OCI-LY1 (cell line): Measurements from ENCODE around the gene STAT5A.
"Not testable (repeated sequence)": the region's sequence is repeated elsewhere in the genome, so short reads cannot be mapped to it uniquely, and the experiment has no call there.

Experiments
- EZH2 ChIP-seq: fragments of 200-600 bp; sonication (generic), shearing (Covaris generic); IDR thresholded peaks from 2 replicates; pipeline ENCODE4 v1.8.0; 2017; ENCODE audit warnings: borderline replicate concordance, mixed run types, mild to moderate bottlenecking, antibody characterized with exemption, low read length, moderate library complexity, mixed read lengths
- TF ChIP-seq, protein P1 (sequence below): fragments of 200-600 bp; sonication (generic), shearing (Covaris generic); IDR thresholded peaks from 2 replicates; pipeline ENCODE4 v1.5.1; 2017; ENCODE audit warnings: mild to moderate bottlenecking, antibody characterized with exemption, low read length, moderate library complexity, mixed read lengths

- TF ChIP-seq, protein P1, sequence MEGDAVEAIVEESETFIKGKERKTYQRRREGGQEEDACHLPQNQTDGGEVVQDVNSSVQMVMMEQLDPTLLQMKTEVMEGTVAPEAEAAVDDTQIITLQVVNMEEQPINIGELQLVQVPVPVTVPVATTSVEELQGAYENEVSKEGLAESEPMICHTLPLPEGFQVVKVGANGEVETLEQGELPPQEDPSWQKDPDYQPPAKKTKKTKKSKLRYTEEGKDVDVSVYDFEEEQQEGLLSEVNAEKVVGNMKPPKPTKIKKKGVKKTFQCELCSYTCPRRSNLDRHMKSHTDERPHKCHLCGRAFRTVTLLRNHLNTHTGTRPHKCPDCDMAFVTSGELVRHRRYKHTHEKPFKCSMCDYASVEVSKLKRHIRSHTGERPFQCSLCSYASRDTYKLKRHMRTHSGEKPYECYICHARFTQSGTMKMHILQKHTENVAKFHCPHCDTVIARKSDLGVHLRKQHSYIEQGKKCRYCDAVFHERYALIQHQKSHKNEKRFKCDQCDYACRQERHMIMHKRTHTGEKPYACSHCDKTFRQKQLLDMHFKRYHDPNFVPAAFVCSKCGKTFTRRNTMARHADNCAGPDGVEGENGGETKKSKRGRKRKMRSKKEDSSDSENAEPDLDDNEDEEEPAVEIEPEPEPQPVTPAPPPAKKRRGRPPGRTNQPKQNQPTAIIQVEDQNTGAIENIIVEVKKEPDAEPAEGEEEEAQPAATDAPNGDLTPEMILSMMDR: not testable (repeated sequence)
- TF ChIP-seq EZH2: not testable (repeated sequence)
Measured at GRCh38 chr17:42360388-42360787, 72.1 kb downstream of the STAT5A start.
